IPS-11a (cell line): ENCODE data around the gene LYL1.

Experiments used
- H3K4me3 ChIP-seq: one replicate; pipeline ENCODE4 v1.5.1; 2013; ENCODE audit warnings: low read depth, low read length, control low read depth

LYL1 gene

DNA sequence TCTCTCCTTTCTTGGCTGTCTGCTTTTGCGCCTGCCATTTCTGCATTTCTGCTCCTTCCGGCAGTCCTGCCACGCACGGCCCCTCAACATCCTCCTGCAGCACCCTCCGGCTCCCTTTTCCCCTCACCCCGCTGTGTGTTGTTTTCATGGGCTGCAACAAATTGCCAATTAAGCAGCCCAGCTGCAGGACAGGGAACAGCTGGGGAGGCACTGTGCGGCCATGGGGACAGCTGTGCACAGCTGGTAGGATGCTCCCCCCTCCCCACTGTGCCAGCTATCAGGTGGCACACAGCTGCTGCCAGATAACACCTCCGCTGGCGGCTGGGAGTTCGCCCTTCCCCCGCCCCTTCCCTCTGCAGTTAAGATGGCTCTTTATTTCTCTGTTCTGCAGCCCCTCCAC lies 25.4 kb downstream of the LYL1 start:
- no peak overlapping the region for H3K4me3 ChIP-seq

DNA sequence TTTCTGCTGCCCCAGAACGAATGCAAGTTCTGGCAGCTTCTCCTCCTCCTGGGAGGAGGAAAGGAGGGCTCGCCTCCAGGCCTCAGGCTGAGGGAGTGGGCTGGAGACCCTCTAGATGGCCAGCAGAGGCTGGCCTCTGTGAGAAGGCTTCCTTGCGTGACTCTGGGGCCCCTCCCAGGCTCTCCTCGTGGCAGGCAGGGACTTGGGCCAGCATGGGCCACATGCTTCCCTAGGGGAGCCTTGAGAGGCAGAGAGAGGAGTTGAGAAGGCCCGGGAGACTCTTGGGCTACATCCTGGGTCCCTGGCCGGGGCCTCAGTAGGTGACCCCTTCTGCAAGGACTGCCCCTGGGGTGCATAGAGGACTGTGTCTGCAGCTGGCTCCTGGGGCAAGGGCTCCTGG lies 25.9 kb downstream of the LYL1 start:
- H3K4me3 ChIP-seq: no peak overlapping the region

DNA sequence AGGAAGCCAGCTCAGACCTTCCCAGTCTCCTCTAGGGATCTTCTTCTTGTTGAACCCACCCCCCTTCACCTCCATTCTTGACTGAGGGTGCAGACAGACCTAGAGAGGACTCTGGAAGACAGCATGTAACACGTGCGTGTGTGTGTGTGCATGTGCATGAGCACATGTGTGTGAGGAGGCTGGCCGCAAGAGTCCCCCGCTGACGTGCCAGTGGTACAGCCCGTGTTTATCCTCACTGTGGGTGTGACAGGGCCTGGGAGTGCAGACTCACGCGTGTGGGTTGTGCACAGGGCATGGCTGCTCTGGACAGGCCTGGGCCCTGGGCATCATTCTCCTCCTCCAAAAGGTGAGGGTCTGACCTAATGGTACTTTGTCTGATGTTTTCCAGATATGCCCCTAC lies 26.3 kb downstream of the LYL1 start:
- no peak overlapping the region for H3K4me3 ChIP-seq

DNA sequence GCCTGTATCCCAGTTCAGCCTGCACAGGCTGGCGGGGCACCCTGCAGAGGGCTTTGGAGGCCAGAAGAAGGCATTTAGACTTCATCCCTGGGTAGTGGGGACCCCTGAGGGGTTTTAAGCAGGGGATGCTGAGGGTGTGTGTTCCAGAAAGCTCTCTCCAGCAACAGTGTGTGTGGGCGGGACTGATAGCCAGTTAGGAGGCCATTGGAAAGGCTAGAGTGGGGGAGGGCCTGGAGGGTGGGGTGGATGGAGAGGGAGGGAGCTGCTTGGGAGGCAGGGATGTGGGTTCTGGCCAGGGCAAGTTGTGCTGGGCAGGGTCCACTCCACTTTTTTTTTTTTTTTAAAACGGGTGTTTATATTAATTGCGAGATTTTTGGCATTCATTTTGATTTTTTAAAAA lies 28.3 kb downstream of the LYL1 start:
- H3K4me3 ChIP-seq: no peak overlapping the region

DNA sequence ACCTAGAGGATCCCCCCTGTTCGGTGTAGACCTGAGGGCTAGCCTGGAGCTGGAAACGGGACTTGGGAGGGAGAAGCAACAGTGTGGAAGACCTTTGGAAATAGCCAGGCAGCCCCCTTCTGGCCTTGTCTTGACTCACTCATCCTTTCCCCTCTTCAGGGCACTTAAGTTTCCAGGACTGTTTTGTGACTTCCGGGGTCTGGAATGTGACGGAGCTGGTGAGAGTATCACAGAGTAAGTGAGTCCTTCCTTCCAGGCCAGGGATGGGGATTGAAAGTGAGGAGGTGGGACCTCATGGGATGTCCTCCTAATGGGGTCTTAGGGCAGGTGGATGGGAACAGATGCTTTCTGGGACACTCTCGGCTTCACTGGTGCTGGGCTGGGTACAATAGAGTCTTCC lies 29.4 kb downstream of the LYL1 start:
- no peak overlapping the region for H3K4me3 ChIP-seq

DNA sequence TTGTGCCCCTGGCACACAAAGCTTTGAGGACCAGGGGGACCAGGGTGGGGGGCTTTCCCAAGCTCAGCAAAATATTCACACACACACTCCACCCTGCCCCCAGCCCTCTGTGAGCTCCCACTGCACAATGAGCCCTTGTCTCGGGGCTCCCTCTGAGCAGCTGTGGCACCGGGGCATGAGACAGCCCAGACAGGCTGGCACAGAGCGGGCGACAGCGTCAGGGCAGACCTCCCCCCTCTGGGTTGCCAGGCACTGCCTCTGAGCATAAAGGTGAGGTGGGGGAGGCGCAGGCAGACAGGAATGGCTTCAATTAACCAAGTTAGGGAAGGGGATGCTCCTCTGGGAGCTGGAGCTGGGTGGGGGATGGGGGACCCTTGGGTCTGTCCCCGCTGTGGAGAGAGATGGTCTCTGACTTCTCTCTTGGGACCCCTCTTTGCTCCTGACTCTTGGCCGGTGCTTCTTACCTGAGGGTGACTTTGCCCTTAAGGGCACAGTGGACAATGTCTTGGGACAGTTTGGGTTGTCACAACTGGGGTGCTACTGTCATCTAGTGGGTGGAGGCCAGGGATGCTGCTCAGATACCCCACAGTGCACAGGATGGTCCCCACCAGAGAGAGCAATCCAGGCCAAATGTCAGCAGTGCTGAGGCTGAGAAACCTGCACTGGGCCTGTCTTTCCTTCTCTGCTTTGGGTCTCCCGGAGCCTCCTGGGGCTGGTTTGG lies 30.3 kb downstream of the LYL1 start:
- H3K4me3 ChIP-seq: no peak overlapping the region

DNA sequence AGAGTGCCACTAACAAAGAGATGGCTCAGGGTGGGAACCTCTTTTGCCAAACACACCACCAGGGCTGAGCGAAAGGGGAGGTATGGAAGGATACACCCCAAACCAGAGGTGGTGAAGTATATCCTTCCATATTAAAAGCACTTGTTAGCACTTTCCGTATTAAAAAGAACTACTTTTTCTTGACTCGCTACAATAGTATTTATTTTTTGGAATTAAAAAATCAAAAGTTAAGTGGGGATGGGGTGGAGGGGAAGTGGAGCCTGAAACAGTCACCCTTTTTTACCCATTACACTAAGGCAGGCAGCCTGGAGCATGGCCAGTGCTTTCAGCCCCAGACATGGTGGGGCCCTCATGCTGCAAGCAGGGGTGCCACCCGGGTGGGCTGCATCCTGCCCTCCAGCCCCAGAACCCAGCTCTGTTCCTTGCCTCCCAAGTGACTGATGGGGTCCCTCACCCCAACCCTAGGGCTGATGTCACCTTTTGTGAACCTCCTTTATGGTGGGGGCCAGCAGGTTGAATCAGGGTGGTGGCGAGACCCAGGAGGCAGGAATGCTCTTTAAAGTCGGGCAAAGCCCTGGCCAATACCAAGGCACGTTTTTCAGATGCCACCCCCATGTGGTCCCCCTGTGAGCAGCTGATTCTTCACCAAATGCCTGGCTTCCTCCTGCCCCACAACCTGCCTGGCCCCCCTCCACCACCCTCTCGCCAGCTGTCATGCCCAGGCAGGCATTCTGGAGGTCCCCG lies 31.0 kb downstream of the LYL1 start:
- H3K4me3 ChIP-seq: no peak overlapping the region

DNA sequence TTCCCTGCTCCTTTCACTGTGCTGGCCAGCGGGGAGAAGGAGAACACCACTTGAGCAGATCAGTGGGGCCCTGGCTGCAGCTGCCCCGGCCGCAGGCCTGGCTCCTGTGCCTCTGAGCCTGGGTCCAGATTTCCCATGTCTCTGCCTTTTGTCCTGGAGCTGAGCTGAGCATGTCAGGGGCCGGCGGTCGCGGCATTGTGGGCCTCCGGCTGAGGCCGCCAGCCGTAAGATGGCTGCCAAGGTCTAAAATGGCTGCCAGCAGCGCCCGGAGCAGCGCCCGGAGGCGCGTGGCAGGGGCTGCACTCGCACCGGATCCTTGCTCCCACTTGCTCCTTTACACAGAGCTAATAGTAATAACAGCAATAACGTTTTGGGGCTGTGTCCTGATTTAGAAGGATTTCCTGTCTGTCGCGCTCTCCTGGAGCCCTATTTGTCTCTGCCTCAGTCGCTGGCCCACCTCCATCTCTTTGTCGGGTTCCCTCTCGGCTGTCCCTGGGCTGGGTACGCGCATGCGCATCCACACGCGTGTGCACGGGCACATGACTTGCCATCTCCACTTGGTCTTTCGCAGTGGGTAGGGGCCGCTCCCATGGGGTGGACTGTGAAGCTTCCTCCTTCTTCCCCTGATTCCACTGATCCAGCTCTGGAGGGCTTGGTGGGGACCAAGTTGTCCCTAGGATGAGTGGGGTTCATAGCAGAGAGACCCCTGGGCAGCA lies 32.1 kb downstream of the LYL1 start:
- no peak overlapping the region for H3K4me3 ChIP-seq

DNA sequence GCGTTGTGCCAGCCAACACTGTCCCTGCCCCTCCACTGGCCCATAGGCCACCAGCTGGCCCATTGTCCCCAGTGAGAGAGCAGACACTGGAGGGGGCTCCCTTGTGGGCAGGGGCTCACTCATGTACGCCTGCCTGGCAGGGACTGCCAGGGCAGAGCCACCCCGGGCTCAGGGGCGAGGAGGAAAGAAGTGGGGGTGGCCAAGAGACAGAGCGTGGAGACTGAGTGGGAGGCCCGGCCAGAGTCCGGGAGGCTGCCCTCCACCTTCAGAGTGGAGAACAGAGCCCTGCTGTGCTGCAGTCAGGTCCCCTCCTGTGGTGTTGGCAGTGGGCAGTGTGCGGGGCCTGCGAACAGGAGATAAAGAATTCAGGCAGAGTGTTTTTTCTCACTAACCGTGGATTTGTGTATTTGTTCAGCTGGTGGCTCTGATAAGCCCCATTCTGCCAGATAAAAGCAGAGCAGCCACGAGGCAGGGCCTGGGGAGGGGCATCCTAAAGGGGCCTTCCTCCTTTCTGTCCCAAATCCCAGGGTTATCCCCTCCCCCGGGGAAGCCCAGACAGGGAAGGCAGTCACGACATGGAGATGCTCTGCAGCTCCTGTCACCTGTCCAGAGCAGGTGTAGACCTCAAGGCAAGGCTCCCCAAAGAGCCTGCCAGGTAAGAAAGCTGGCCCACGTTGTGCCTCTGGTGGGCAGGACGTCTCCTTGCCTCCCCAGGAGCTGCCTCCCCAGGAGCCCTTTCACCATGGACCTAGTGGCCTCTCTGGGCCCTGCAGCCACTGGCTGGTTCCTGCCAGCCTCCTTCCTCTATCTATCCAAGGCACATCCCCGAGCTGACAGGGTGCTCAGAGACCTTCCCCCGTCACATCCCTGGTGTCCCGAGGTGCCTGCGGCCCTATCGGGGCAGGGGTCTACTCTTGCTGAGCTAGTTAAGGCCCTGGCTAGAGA lies 33.0 kb downstream of the LYL1 start:
- H3K4me3 ChIP-seq: no peak overlapping the region

DNA sequence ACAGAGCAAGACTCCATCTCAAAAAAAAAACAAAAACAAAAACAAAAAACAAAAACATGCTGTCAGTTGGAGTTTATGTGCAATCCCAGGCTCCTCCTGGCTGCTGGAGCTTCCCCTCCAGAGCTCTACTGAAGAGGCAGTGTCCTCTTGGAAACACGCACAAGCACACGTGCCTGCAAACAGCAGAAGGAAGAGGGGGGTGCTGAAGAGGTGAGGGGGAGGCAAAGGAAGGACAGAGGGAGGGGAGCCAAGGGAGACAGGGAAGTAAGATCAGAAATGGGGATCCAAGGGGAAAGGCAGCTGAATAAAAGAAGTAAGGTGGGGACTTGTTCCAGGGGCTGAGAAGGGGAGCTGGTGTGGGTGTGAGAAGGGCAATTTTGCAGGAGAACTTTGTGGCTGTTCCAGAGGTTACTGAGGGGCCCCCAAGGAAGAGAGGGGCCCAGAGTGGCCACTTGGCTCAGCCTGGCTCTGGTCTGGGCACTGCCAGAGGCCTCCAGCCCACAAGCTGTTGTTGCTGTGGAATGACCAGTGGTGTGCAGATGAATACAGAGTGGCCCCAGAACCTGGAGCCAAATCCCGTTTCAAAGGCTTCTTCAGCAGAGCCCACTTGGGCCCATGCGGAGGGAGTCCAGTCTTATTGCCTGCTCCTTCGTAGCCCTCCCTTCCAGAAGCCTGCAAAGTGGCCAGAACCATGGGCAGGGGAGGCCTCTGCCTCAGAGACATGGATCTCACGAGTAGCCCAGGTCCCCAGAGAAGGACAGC lies 34.4 kb downstream of the LYL1 start:
- no peak overlapping the region for H3K4me3 ChIP-seq

DNA sequence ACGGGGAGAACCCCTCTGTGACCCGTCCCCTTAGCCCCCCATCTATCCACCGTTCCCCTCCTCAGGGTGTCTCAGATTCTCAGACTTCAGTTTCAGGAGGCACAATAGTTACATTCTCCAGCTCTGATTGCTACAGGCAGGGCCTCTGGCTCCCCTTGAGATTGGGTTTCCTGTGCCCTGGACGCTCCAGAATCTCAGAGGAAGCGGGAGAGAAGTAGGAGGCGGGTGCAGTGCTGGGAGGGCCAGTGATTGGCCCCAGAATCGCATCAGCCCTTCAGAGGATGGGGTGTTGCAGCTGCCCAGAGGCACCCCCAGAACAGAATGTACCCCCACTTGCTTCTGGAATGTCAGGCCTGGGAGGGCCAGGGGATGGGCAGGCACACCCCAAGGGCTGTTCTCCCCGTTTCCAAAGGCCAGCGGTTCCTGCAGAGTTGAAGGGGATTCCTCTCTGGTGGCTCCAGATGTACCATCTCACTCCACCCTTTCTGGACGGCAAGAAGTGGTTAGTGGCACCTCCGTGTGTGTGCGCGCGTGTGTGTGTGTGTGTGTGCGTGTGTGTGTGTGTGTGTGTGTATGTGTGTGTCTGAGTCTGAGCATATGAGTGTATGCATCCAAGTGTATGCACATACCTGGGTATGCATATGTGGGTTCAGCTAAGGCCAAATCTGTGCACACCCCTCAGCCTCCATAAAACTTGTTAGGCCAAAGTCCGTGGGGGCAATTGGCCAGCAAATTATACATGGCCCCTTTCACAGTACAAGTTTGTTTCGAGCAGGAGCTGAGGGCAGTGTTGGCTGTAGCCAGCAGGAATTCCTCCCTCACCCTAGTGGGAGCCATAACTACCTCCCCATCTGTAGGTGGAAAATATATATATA lies 35.5 kb downstream of the LYL1 start:
- no peak overlapping the region for H3K4me3 ChIP-seq

DNA sequence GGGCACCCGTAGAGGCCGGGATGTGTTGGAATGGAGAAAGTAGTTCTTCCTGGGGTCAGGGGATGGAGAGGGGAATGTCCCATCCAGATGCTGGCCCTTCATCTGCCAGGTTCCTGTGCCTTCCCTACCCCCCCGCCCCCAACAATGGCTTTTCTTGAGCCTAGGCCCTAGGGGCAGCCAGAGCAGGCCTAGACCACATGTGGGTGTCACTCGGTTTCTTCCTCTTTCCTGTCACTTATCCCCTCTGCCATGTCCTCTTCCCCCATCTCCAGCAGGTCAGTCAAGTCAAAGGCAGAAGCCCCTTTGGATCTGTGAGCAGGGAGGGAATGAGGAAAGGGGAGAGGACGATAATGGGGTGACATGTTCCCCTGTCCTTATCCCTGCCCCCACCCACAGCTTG lies 36.4 kb downstream of the LYL1 start:
- H3K4me3 ChIP-seq: no peak overlapping the region

DNA sequence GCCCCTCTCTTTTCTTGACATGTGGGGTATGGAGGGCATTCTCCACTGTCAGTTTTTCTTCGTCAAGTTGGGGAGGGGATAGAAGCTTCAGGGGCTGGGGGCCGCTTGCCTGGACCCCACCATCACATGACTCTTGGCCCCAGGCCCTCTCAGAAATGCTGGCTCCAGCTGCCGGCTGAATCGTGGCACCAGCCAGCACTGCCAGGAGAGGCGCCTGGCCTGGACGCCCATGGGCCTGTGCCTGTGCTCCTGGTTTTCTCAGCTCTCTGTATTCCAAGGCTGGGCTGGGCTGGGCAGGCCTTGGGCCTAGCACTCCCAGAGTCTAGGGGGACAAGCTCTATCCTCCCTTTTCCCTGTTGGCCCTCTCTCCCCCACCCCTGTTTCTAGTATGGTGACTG lies 38.6 kb downstream of the LYL1 start:
- H3K4me3 ChIP-seq: no peak overlapping the region

DNA sequence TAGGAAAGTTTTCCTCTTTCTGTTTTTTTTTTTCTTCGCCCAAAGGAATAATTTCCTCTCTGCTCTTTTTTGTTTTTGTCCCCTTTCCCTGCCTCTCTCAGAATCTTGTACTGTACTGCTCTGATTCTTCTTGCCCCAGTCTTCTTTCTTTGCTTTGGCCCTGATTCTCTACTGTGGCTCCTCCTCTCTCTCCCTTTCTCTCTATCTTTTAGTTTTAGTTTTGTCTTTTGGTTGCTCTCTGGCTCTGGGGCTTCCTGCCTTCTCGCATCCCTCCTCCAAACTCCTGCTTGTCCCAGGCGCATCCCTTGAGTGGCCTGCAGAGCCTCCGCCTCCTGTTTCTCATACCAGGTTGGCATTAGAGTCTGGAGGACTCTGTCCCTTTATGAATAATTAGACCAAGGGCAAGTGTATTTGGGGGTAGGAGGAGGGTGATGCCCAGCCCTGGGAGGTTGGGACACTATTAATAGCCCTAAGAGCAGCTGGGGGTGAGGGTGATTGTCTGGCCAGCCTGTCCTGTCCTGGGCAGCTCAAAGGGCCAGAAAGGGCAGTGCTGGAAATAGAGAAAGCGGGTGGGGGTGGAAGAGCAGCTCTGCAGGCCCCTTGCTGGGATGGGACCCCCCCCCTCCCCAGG lies 39.1 kb downstream of the LYL1 start:
- no peak overlapping the region for H3K4me3 ChIP-seq

DNA sequence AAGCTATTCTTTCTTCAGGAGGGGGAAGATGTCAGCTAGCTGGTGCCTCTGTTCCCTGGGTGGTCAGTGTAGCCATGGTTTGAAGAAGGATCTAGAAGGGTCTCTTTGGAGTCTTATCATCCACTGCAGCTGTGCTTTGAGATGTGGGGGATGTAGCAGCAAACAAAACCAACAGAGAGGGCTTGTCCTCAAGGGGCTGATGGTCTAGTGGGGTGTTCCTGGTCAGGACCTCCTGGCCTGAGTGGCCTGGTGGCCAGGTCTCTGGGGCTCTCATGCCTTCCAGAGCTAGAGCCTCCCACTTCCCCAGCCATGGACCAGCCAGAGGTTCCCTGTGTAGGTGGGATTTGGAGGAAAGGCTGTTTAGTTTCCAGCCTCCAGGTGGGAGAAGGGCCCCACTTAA lies 40.3 kb downstream of the LYL1 start:
- no peak overlapping the region for H3K4me3 ChIP-seq

DNA sequence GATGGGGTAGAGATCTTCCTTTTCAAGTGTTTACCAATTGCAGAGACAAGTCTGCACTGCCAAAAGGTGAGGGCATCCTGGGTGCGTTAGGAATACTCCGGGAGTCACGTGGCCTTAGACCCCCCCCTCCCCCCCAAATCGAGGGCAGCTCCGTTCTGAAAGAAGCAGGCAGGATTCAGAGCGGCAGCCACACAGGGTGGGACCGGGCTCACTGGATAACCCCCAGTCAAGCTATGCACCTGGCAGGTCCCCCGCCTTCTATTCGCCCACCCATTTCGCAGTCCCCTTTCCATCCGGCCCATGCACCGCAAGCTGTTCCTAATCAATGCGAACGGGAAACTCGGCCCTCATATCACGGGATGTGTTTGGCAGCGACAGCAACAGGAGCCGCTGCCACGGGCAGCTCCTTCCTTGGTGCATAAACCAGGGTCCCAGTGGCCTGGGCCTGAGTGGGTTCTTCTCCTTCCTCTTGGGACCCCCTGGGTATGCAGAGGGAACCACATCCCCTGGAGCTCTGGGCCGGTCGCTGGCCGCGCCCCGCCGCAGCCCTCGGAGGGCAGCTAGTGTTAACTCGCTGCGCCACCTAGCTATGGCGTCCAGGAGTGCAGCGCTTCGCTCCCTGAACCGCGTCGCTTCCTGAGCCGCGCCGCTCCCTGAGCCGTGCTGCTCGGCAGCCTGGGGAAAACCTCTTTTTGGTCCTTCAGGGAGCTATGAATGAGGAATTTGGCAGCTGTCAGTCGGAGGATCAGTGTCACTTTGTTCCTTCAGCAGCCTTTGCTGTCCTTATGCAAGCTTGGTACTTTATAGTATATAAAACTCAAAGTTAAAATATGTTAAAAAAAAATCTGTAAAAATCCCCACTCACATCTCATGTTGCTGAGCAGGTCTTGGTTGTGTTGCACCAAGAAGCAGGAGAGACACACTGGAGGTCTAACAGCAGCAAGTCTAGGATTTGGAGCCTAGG lies 41.4 kb downstream of the LYL1 start:
- H3K4me3 ChIP-seq: no peak overlapping the region

DNA sequence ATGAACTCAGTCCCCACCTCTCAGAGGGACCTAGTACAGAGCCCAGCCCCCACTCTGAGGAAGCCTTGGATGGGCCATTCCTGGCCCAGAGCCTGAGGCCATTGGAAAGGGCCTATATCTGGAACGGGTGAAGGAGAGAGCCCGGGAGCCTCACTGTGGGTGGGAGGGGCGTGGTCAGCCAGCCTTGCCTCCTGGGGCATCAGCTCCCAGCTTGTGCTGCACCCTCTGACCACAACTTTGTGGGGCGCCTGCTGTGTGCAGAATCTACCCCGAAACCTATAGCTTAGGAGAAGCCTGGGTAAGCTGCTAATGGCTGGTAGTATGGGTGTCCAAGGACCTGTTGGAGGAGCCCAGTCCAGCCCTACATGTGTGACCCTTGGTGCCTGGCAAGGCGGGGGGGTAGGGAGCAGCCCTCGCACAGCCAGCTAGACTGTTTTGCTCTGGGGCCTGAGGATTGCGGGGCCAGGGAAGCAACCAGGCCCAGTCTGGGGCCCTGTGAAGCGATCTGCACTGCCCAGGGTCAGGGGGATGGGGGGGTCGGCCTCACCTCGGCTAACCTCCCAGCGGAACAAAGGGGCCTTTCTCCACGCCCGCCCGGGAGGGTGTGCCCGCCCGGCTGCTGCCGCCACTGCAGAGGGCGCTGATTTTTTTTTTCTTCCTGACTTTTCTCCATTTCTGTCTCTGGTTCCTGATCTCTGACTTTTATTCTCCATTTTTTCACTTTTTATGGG lies 42.3 kb downstream of the LYL1 start:
- H3K4me3 ChIP-seq: no peak overlapping the region
